Type B pancreatic cell (in vitro differentiated cells): Measurements from ENCODE around the gene SELENOI. TPM values are rescaled to one million over a fixed set of nuclear protein-coding genes. Genes with fewer than 3 reads are reported as not detected.
"Not testable (repeated sequence)": the region's sequence is repeated elsewhere in the genome, so short reads cannot be mapped to it uniquely, and the experiment has no call there.

Experiments used
- DNase-seq: peaks from one replicate; pipeline ENCODE4 v3.0.0; 2021; ENCODE audit warnings: mixed read lengths; ENCODE audit not compliant: unreplicated experiment; ENCODE audit errors: extremely low spot score
- H3K27ac Mint-ChIP-seq: 2 replicates; pipeline ENCODE4 v1.8.0; 2021; ENCODE audit warnings: mild to moderate bottlenecking, mixed read lengths
- H3K27me3 Mint-ChIP-seq: 2 replicates; pipeline ENCODE4 v1.8.0; 2021; ENCODE audit warnings: mixed read lengths
- H3K36me3 Mint-ChIP-seq: 2 replicates; pipeline ENCODE4 v1.8.0; 2021; ENCODE audit warnings: mixed read lengths
- H3K4me1 Mint-ChIP-seq: one replicate; pipeline ENCODE4 v1.8.0; 2021; ENCODE audit warnings: mixed read lengths; ENCODE audit not compliant: unreplicated experiment
- H3K4me3 Mint-ChIP-seq: 2 replicates; pipeline ENCODE4 v1.8.0; 2021; ENCODE audit warnings: mild to moderate bottlenecking, mixed read lengths
- H3K9me3 Mint-ChIP-seq: 2 replicates; pipeline ENCODE4 v1.8.0; 2021; ENCODE audit warnings: mixed read lengths
- CTCF ChIP-seq: fragments of 200-600 bp; sonication (generic); conservative IDR thresholded peaks from 2 replicates; pipeline ENCODE4 v1.5.0; 2021; ENCODE audit warnings: antibody characterized with exemption, mild to moderate bottlenecking
- total RNA-seq: library from RNA; stranded (reverse); gene quantifications from 2 replicates; pipeline ENCODE4 v1.2.1, GENCODE V29; 2021; ENCODE audit warnings: low replicate concordance

SELENOI gene
- total RNA-seq, 1 donor from 2014 or later = 38.8 TPM

GRCh38 chr2:26330114-26330549 is 15.8 kb upstream of the SELENOI start:
- TF ChIP-seq CTCF = peak; percentile 93
- DNase-seq = no peak
- H3K27me3 Mint-ChIP-seq = peaks cover 4% of the 10 kb centered on the region
- H3K27ac Mint-ChIP-seq = no peak overlapping the region
- peaks cover 5% of the 10 kb centered on the region for H3K4me1 Mint-ChIP-seq
- no peak overlapping the region for H3K4me3 Mint-ChIP-seq
- no peaks in the 10 kb centered on the region for H3K9me3 Mint-ChIP-seq
- H3K36me3 Mint-ChIP-seq = no peaks in the 10 kb centered on the region

GRCh38 chr2:26330604-26331003 is 15.3 kb upstream of the SELENOI start:
- no peak for TF ChIP-seq CTCF
- no peak for DNase-seq
- H3K9me3 Mint-ChIP-seq = no peaks in the 10 kb centered on the region

GRCh38 chr2:26331321-26331720 is 14.6 kb upstream of the SELENOI start:
- H3K9me3 Mint-ChIP-seq, H3K36me3 Mint-ChIP-seq, H3K4me3 Mint-ChIP-seq, H3K4me1 Mint-ChIP-seq, H3K27ac Mint-ChIP-seq, DNase-seq, H3K27me3 Mint-ChIP-seq: not testable (repeated sequence)

More at GRCh38 chr2:26330604-26331003, 15.3 kb upstream of the SELENOI start:
- Mint-ChIP-seq H3K4me3 (no peak overlapping the region), H3K36me3 (no peaks in the 10 kb centered on the region), H3K27me3 (peaks cover 4% of the 10 kb centered on the region), H3K4me1 (peaks cover 5% of the 10 kb centered on the region), H3K27ac (no peak overlapping the region)

GRCh38 chr2:26333293-26333692 is 12.7 kb upstream of the SELENOI start:
- H3K9me3 Mint-ChIP-seq = no peaks in the 10 kb centered on the region
- H3K36me3 Mint-ChIP-seq = no peaks in the 10 kb centered on the region
- peaks cover 4% of the 10 kb centered on the region for H3K27me3 Mint-ChIP-seq
- no peak for TF ChIP-seq CTCF
- H3K27ac Mint-ChIP-seq = no peak overlapping the region
- no peak for DNase-seq
- H3K4me1 Mint-ChIP-seq = peaks cover 5% of the 10 kb centered on the region
- H3K4me3 Mint-ChIP-seq = no peak overlapping the region

GRCh38 chr2:26335231-26335630 is 10.7 kb upstream of the SELENOI start:
- H3K4me1 Mint-ChIP-seq = peaks cover 5% of the 10 kb centered on the region
- peaks cover 4% of the 10 kb centered on the region for H3K27me3 Mint-ChIP-seq
- H3K36me3 Mint-ChIP-seq = no peaks in the 10 kb centered on the region

GRCh38 chr2:26336719-26337118 is 9.2 kb upstream of the SELENOI start:
- no peak for TF ChIP-seq CTCF
- Mint-ChIP-seq H3K9me3 (no peaks in the 10 kb centered on the region), H3K27me3 (peaks cover 4% of the 10 kb centered on the region), H3K4me3 (no peak overlapping the region), H3K36me3 (no peaks in the 10 kb centered on the region), H3K27ac (no peak overlapping the region), H3K4me1 (peaks cover 5% of the 10 kb centered on the region)
- DNase-seq = no peak

More at GRCh38 chr2:26335231-26335630, 10.7 kb upstream of the SELENOI start:
- no peaks in the 10 kb centered on the region for H3K9me3 Mint-ChIP-seq
- TF ChIP-seq CTCF = no peak
- H3K4me3 Mint-ChIP-seq = no peak overlapping the region
- H3K27ac Mint-ChIP-seq = no peak overlapping the region
- DNase-seq = no peak
